B cell (primary cell): ENCODE results near the gene PLPP4. TPM values are rescaled to one million over a fixed set of nuclear protein-coding genes. Genes with fewer than 3 reads are reported as not detected.

Experiments used
- ATAC-seq: fragments of 200-7000 bp; cut with Tn5 transposase; one replicate; pipeline ENCODE4 v1.10.0; 2021; ENCODE audit warnings: low read depth, mild to moderate bottlenecking, moderate number of reproducible peaks, moderate library complexity
- CTCF ChIA-PET: fragments of 350-600 bp; sonication (Branson Sonifier 250); formaldehyde crosslinking; loops from one replicate; lab custom pipeline; 2021; ENCODE audit warnings: antibody characterized with exemption, inconsistent platforms; lab: Charles Lee
- POLR2A ChIA-PET: fragments of 350-600 bp; sonication (Branson Sonifier 250); formaldehyde crosslinking; loops from one replicate; lab custom pipeline; 2021; ENCODE audit warnings: antibody characterized with exemption; lab: Charles Lee
- DNase-seq: peaks from one replicate; pipeline ENCODE4 v3.0.0; 2013
- H2AFZ ChIP-seq: 2 replicates; pipeline ENCODE4 v1.6.1; 2012; ENCODE audit warnings: mild to moderate bottlenecking, low read depth, low read length; ENCODE audit not compliant: insufficient read depth, poor library complexity, severe bottlenecking
- H3K27ac ChIP-seq, 2 donors: 1 replicate in 1 of 2; 2 replicates in 1 of 2; pipeline ENCODE4 v1.5.1; 2012 to 2013; ENCODE audit warnings: low read length in 2 of 2, mild to moderate bottlenecking in 2 of 2, moderate library complexity in 1 of 2
- H3K27me3 ChIP-seq, 4 experiments: fragments of 200-600 bp in 1 of 4; sonication (generic) in 1 of 4; replicated peaks in 1 of 4; 1 replicate in 2 of 4; 2 replicates in 2 of 4; pipeline versions ENCODE4 v1.6.1 to v1.7.0; 2013 to 2016; ENCODE audit warnings: low read length in 3 of 4, mild to moderate bottlenecking in 2 of 4, mixed read lengths in 1 of 4, moderate library complexity in 1 of 4; ENCODE audit not compliant: insufficient read depth in 4 of 4, control insufficient read depth in 3 of 4; ENCODE audit errors: control extremely low read depth in 1 of 4
- H3K36me3 ChIP-seq, 2 experiments: replicated peaks in 1 of 2; 1 replicate in 1 of 2; 2 replicates in 1 of 2; pipeline versions ENCODE4 v1.6.1 to v1.7.1; 2013; ENCODE audit warnings: low read length in 1 of 2; ENCODE audit not compliant: insufficient read depth in 2 of 2, control insufficient read depth in 1 of 2; ENCODE audit errors: control extremely low read depth in 1 of 2, extremely low read depth in 1 of 2
- H3K4me1 ChIP-seq, 2 donors: fragments of 200-600 bp in 1 of 2; sonication (generic) in 1 of 2; 1 replicate in 1 of 2; 2 replicates in 1 of 2; pipeline versions ENCODE4 v1.5.1 to v1.6.1; 2013 to 2017; ENCODE audit warnings: low read length in 2 of 2; ENCODE audit not compliant: control insufficient read depth in 2 of 2, insufficient read depth in 2 of 2
- H3K4me2 ChIP-seq: replicated peaks from 2 replicates; pipeline ENCODE3; 2012; ENCODE audit warnings: mild to moderate bottlenecking, low read depth, low read length; ENCODE audit not compliant: poor library complexity, severe bottlenecking
- H3K4me3 ChIP-seq, 5 experiments: fragments of 200-600 bp in 1 of 5; sonication (generic) in 1 of 5; 1 replicate in 3 of 5; 2 replicates in 2 of 5; pipeline versions ENCODE4 v1.5.1 to v1.7.0; 2011 to 2016; ENCODE audit warnings: low read length in 4 of 5, mild to moderate bottlenecking in 4 of 5, low read depth in 2 of 5, control low read depth in 1 of 5, moderate library complexity in 1 of 5; ENCODE audit not compliant: insufficient read depth in 1 of 5; ENCODE audit errors: control extremely low read depth in 1 of 5, extremely low read depth in 1 of 5
- H3K79me2 ChIP-seq: fragments of 200-600 bp; sonication (generic); one replicate; pipeline ENCODE4 v1.6.0; 2016; ENCODE audit warnings: low read length; ENCODE audit not compliant: control insufficient read depth, insufficient read depth
- H3K9ac ChIP-seq: fragments of 200-600 bp; sonication (generic); 2 replicates; pipeline ENCODE4 v1.6.1; 2017; ENCODE audit warnings: mild to moderate bottlenecking, low read length, moderate library complexity
- H3K9me3 ChIP-seq, 3 donors: one replicate each; pipeline versions ENCODE4 v1.6.1 to v1.7.1; 2013; ENCODE audit warnings: low read length in 2 of 3; ENCODE audit not compliant: control insufficient read depth in 2 of 3, insufficient read depth in 1 of 3; ENCODE audit errors: control extremely low read depth in 1 of 3
- H4K20me1 ChIP-seq: 2 replicates; pipeline ENCODE4 v1.6.0; 2012; ENCODE audit warnings: mild to moderate bottlenecking, low read length; ENCODE audit not compliant: insufficient read depth, control insufficient read depth, poor library complexity, severe bottlenecking
- H3K27ac Mint-ChIP-seq: one replicate; pipeline ENCODE4 v1.8.0; 2021; ENCODE audit warnings: mixed read lengths
- H3K27me3 Mint-ChIP-seq: one replicate; pipeline ENCODE4 v1.8.0; 2021; ENCODE audit warnings: mixed read lengths
- H3K4me1 Mint-ChIP-seq: one replicate; pipeline ENCODE4 v1.8.0; 2021; ENCODE audit warnings: mixed read lengths
- H3K4me3 Mint-ChIP-seq: one replicate; pipeline ENCODE4 v1.8.0; 2021; ENCODE audit warnings: mixed read lengths
- H3K9me3 Mint-ChIP-seq: one replicate; pipeline ENCODE4 v1.8.0; 2022; ENCODE audit warnings: mixed read lengths; ENCODE audit not compliant: insufficient read depth
- CTCF ChIP-seq: fragments of 200-600 bp; IDR thresholded peaks from one replicate; pipeline ENCODE4 v1.8.0; 2022; ENCODE audit warnings: antibody characterized with exemption, mild to moderate bottlenecking
- EZH2 ChIP-seq: IDR thresholded peaks from 2 replicates; pipeline ENCODE4 v1.6.1; 2012; ENCODE audit warnings: borderline replicate concordance, low read depth, mild to moderate bottlenecking, moderate library complexity, low read length; ENCODE audit not compliant: insufficient read depth, poor library complexity, severe bottlenecking
- WGBS: methylation state at CpG from one replicate; pipeline ENCODE4 v1.1.5; 2013; ENCODE audit warnings: missing lambda C conversion rate; ENCODE audit not compliant: insufficient coverage; 5-methylcytosine and 5-hydroxymethylcytosine counted together
- intact Hi-C: fragments of 100-400 bp; cut with micrococcal nuclease; formaldehyde crosslinking; loops from one replicate; pipeline ENCODE4 v1.10.0; 2022
- polyA plus RNA-seq: library from polyadenylated mRNA; depleted of rRNA; stranded (reverse); fragments of >200 nt; gene quantifications from 2 replicates; pipeline ENCODE4 v1.2.3, GENCODE V29; 2012
- total RNA-seq, 2 donors: library from RNA; stranded (reverse); fragments of 120-200 nt in 1 of 2; gene quantifications; 1 replicate in 1 of 2; 2 replicates in 1 of 2; pipeline versions ENCODE4 v1.2.3 to v1.2.4, GENCODE V29; 2013 to 2022

PLPP4 gene
- total and polyA plus RNA-seq, 2 donors (not counting 1 experiment from before 2014, with no cell fraction given), result not detected

- DNase-seq (no peak), ATAC-seq (no peak)
- H3K27ac ChIP-seq, result no peak overlapping the region
- H3K9ac ChIP-seq, result no peak overlapping the region
- peaks cover 0 to 26% (median 13%) of the 10 kb centered on the region in 4 experiments for H3K27me3 ChIP-seq
- 86% methylated on average over 6 of the region's 7 CpGs for WGBS
- peaks cover 2% of the 10 kb centered on the region for H3K4me1 Mint-ChIP-seq
- H3K4me1 ChIP-seq, result no peaks in the 10 kb centered on the region
- intact Hi-C loops, result no loop called here
- ChIA-PET POLR2A (no interaction called here), CTCF (no interaction called here)
- H3K27ac Mint-ChIP-seq, result no peak overlapping the region
- peaks cover 38% of the 10 kb centered on the region for H3K27me3 Mint-ChIP-seq
- H3K4me3 Mint-ChIP-seq, result no peak overlapping the region
- H3K4me2 ChIP-seq, result no peak overlapping the region
- TF ChIP-seq CTCF, result no peak
- TF ChIP-seq EZH2, result no peak
- no peaks in the 10 kb centered on the region for H3K9me3 Mint-ChIP-seq
- H3K36me3 ChIP-seq, result no peaks in the 10 kb centered on the region
- no peaks in the 10 kb centered on the region for H4K20me1 ChIP-seq
- H3K79me2 ChIP-seq, result no peaks in the 10 kb centered on the region
- no peak overlapping the region for H3K4me3 ChIP-seq
- no peaks in the 10 kb centered on the region for H3K9me3 ChIP-seq
- no peak overlapping the region for H2AFZ ChIP-seq
These were observed 2.0 kb upstream of the PLPP4 start for GRCh38 chr10:120455004-120455403.

- H3K4me2 ChIP-seq, result no peak overlapping the region
- H3K9me3 ChIP-seq, result no peaks in the 10 kb centered on the region
- CTCF ChIA-PET, result no interaction called here
- no peaks in the 10 kb centered on the region for H3K4me1 ChIP-seq
- H3K27ac ChIP-seq, result no peak overlapping the region
- intact Hi-C loops, result no loop called here
- H2AFZ ChIP-seq, result no peak overlapping the region
- no CpG with 5 or more reads among the region's 3 CpGs for WGBS
- ATAC-seq (no peak), DNase-seq (no peak)
- H3K4me3 Mint-ChIP-seq, result no peak overlapping the region
- POLR2A ChIA-PET, result no interaction called here
- no peak for TF ChIP-seq EZH2
- no peak for TF ChIP-seq CTCF
- H3K27ac Mint-ChIP-seq, result no peak overlapping the region
- peaks cover 40% of the 10 kb centered on the region for H3K27me3 Mint-ChIP-seq
- no peaks in the 10 kb centered on the region for H3K36me3 ChIP-seq
- H3K9me3 Mint-ChIP-seq, result no peaks in the 10 kb centered on the region
- no peaks in the 10 kb centered on the region for H4K20me1 ChIP-seq
- H3K79me2 ChIP-seq, result no peaks in the 10 kb centered on the region
- H3K27me3 ChIP-seq, result peaks cover 0 to 26% (median 13%) of the 10 kb centered on the region in 4 experiments
- H3K4me3 ChIP-seq, result no peak overlapping the region
- no peak overlapping the region for H3K9ac ChIP-seq
- H3K4me1 Mint-ChIP-seq, result peaks cover 2% of the 10 kb centered on the region
These were observed 1.4 kb upstream of the PLPP4 start for GRCh38 chr10:120455606-120456005.
